IMR-90 (cell line): ENCODE data around the gene FAHD1. TPM values are rescaled to one million over a fixed set of nuclear protein-coding genes. Genes with fewer than 3 reads are reported as not detected.

Source experiments
- ATAC-seq: fragments of 200-7000 bp; cut with Tn5 transposase; 2 replicates; pipeline ENCODE4 v1.9.1; 2020; ENCODE audit warnings: low read depth, mild to moderate bottlenecking, moderate library complexity
- Bru-seq: library from RNA; stranded (reverse); fragments of 400-500 nt; gene quantifications from one replicate; lab custom pipeline; 2021; lab: Mats Ljungman, UMichigan
- BruChase-seq, 2 experiments: library from RNA; stranded (reverse); fragments of 400-500 nt; gene quantifications; one replicate each; lab custom pipeline; 2021; lab: Mats Ljungman, UMichigan
- BruUV-seq: library from RNA; stranded (reverse); fragments of 400-500 nt; replicated peaks from 2 replicates; lab custom pipeline; 2021; lab: Mats Ljungman, UMichigan
- CTCF ChIA-PET: fragments of 300-600 bp; formaldehyde crosslinking; extraction: SDS; loops from one replicate; lab custom pipeline; 2021; ENCODE audit warnings: antibody characterized with exemption; lab: Yijun Ruan, JAX
- POLR2A ChIA-PET: fragments of 300-600 bp; sonication (Branson Sonifier 250); formaldehyde crosslinking; loops from one replicate; lab custom pipeline; 2022; ENCODE audit warnings: antibody characterized with exemption; ENCODE audit not compliant: unreplicated experiment; lab: Charles Lee
- DNase-seq: peaks from one replicate; pipeline ENCODE4 v3.0.0; 2013
- H2AFZ ChIP-seq: replicated peaks from 2 replicates; pipeline ENCODE3; 2013; ENCODE audit warnings: low read length, mild to moderate bottlenecking; ENCODE audit not compliant: poor library complexity
- H2AK5ac ChIP-seq: 2 replicates; pipeline ENCODE4 v1.6.1; 2013; ENCODE audit warnings: low read depth, low read length, inconsistent platforms
- H2AK9ac ChIP-seq: replicated peaks from 2 replicates; pipeline ENCODE3; 2013; ENCODE audit warnings: mild to moderate bottlenecking, low read depth, low read length, moderate library complexity; ENCODE audit not compliant: poor library complexity
- H2BK120ac ChIP-seq: 2 replicates; pipeline ENCODE4 v1.6.1; 2013; ENCODE audit warnings: low read depth, low read length, inconsistent platforms
- H2BK15ac ChIP-seq: 3 replicates; pipeline ENCODE4 v1.6.1; 2013; ENCODE audit warnings: low read depth, low read length, inconsistent platforms
- H2BK20ac ChIP-seq: 2 replicates; pipeline ENCODE4 v1.6.1; 2013; ENCODE audit warnings: low read depth, mild to moderate bottlenecking, inconsistent platforms, low read length, moderate library complexity
- H2BK5ac ChIP-seq: 2 replicates; pipeline ENCODE4 v1.6.1; 2013; ENCODE audit warnings: mild to moderate bottlenecking, low read depth, low read length, inconsistent platforms; ENCODE audit not compliant: poor library complexity, severe bottlenecking
- H3K14ac ChIP-seq: replicated peaks from 2 replicates; pipeline ENCODE4 v1.6.1; 2013; ENCODE audit warnings: low read depth, low read length, inconsistent platforms
- H3K18ac ChIP-seq: 2 replicates; pipeline ENCODE4 v1.6.1; 2013; ENCODE audit warnings: low read depth, low read length, control low read depth
- H3K23ac ChIP-seq: 2 replicates; pipeline ENCODE4 v1.6.1; 2013; ENCODE audit warnings: low read depth, low read length, inconsistent platforms
- H3K27ac ChIP-seq: 2 replicates; pipeline ENCODE4 v1.5.1; 2013; ENCODE audit warnings: mild to moderate bottlenecking, control low read depth, low read length; ENCODE audit not compliant: insufficient read depth
- H3K27me3 ChIP-seq: 2 replicates; pipeline ENCODE4 v1.6.1; 2013; ENCODE audit warnings: low read length; ENCODE audit not compliant: control insufficient read depth, insufficient read depth
- H3K36me3 ChIP-seq: 2 replicates; pipeline ENCODE4 v1.6.1; 2013; ENCODE audit warnings: low read length, mixed read lengths; ENCODE audit not compliant: control insufficient read depth, insufficient read depth
- H3K4ac ChIP-seq: 2 replicates; pipeline ENCODE4 v1.6.1; 2013; ENCODE audit warnings: low read depth, low read length, inconsistent platforms
- H3K4me1 ChIP-seq: 2 replicates; pipeline ENCODE4 v1.6.1; 2013; ENCODE audit warnings: low read length, mixed read lengths; ENCODE audit not compliant: control insufficient read depth, insufficient read depth
- H3K4me2 ChIP-seq: 2 replicates; pipeline ENCODE4 v1.6.1; 2013; ENCODE audit warnings: low read depth, mild to moderate bottlenecking, control low read depth, low read length, moderate library complexity
- H3K4me3 ChIP-seq: 2 replicates; pipeline ENCODE4 v1.5.1; 2013; ENCODE audit warnings: low read depth, mild to moderate bottlenecking, control low read depth, low read length, moderate library complexity; ENCODE audit not compliant: insufficient read depth
- H3K56ac ChIP-seq: 2 replicates; pipeline ENCODE4 v1.6.1; 2013; ENCODE audit warnings: low read length, inconsistent platforms; ENCODE audit not compliant: insufficient read depth; ENCODE audit errors: extremely low read depth
- H3K79me1 ChIP-seq, 2 experiments: 2 replicates each; pipeline ENCODE4 v1.6.1; 2013; ENCODE audit warnings: low read length in 2 of 2, inconsistent platforms in 1 of 2, low read depth in 1 of 2
- H3K9ac ChIP-seq: 2 replicates; pipeline ENCODE4 v1.6.1; 2013; ENCODE audit warnings: low read depth, low read length, control low read depth
- H3K9me1 ChIP-seq: 2 replicates; pipeline ENCODE4 v1.6.1; 2013; ENCODE audit warnings: low read length, inconsistent platforms; ENCODE audit not compliant: insufficient read depth
- H3K9me3 ChIP-seq: 2 replicates; pipeline ENCODE4 v1.6.1; 2013; ENCODE audit warnings: low read length; ENCODE audit not compliant: control insufficient read depth, insufficient read depth
- H4K20me1 ChIP-seq: 2 replicates; pipeline ENCODE4 v1.6.1; 2013; ENCODE audit warnings: low read length, inconsistent platforms; ENCODE audit not compliant: insufficient read depth
- H4K5ac ChIP-seq: 2 replicates; pipeline ENCODE4 v1.6.1; 2013; ENCODE audit warnings: mild to moderate bottlenecking, low read depth, low read length, control low read depth
- H4K8ac ChIP-seq, 2 experiments: 2 replicates each; pipeline ENCODE4 v1.6.1; 2013; ENCODE audit warnings: low read depth in 2 of 2, low read length in 2 of 2, control low read depth in 1 of 2, inconsistent platforms in 1 of 2
- H4K91ac ChIP-seq: 2 replicates; pipeline ENCODE4 v1.6.1; 2013; ENCODE audit warnings: low read depth, low read length, inconsistent platforms; ENCODE audit not compliant: insufficient read depth
- CHD1 ChIP-seq: IDR thresholded peaks from 2 replicates; pipeline ENCODE4 v1.6.1; 2012; ENCODE audit warnings: low read depth, low read length, improper control_type of control experiment
- FOS ChIP-seq: fragments of 150-350 bp; IDR thresholded peaks from 2 replicates; pipeline ENCODE4 v1.6.1; 2016; ENCODE audit warnings: low read depth, low read length
- MAFK ChIP-seq: IDR thresholded peaks from 2 replicates; pipeline ENCODE4 v1.6.1; 2012; ENCODE audit warnings: low read depth, low read length, improper control_type of control experiment
- MAZ ChIP-seq: IDR thresholded peaks from 2 replicates; pipeline ENCODE4 v1.6.1; 2012; ENCODE audit warnings: low read depth, mild to moderate bottlenecking, low read length, improper control_type of control experiment, moderate library complexity, borderline replicate concordance
- MXI1 ChIP-seq: IDR thresholded peaks from 2 replicates; pipeline ENCODE4 v1.6.1; 2012; ENCODE audit warnings: low read depth, mild to moderate bottlenecking, low read length, moderate library complexity, borderline replicate concordance
- NFE2L2 ChIP-seq: fragments of 150-350 bp; IDR thresholded peaks from 2 replicates; pipeline ENCODE4 v1.6.1; 2016; ENCODE audit warnings: low read depth, mild to moderate bottlenecking, low read length
- POLR2A ChIP-seq: IDR thresholded peaks from 2 replicates; pipeline ENCODE4 v1.6.1; 2012; ENCODE audit warnings: mild to moderate bottlenecking, low read depth, low read length
- RAD21 ChIP-seq: IDR thresholded peaks from 2 replicates; pipeline ENCODE4 v1.6.1; 2012; ENCODE audit warnings: low read length, improper control_type of control experiment
- RFX5 ChIP-seq: IDR thresholded peaks from 2 replicates; pipeline ENCODE4 v1.8.0; 2012; ENCODE audit warnings: low read depth, mild to moderate bottlenecking, low read length, moderate library complexity
- SMC3 ChIP-seq: fragments of 150-350 bp; IDR thresholded peaks from 2 replicates; pipeline ENCODE4 v1.6.1; 2016; ENCODE audit warnings: low read depth, mild to moderate bottlenecking, antibody characterized with exemption, low read length, moderate library complexity
- WGBS, 2 experiments: methylation state at CpG; one replicate each; pipeline versions ENCODE4 v1.1.5 to v1.1.7; 2013; ENCODE audit warnings: missing lambda C conversion rate in 2 of 2; ENCODE audit not compliant: insufficient read length in 1 of 2; ENCODE audit errors: extremely low coverage in 2 of 2; 5-methylcytosine and 5-hydroxymethylcytosine counted together
- dilution Hi-C: fragments of 300-500 bp; cut with HindIII; formaldehyde crosslinking; loops from one replicate; pipeline ENCODE4 v1.14.3; 2018; ENCODE audit warnings: low sequenced_read_pairs; ENCODE audit not compliant: unreplicated experiment
- in situ Hi-C: fragments of 300-500 bp; cut with MboI; formaldehyde crosslinking; loops from 3 replicates; pipeline ENCODE4 v1.14.3; 2019; ENCODE audit warnings: low sequenced_read_pairs, inconsistent platforms, mixed read lengths
- intact Hi-C: fragments of 100-400 bp; cut with micrococcal nuclease; formaldehyde crosslinking; loops from 2 replicates; pipeline ENCODE4 v1.10.0; 2022
- long read RNA-seq: library from polyadenylated mRNA; unstranded; transcript quantifications from one replicate; pipeline ENCODE4 v2.0.0, GENCODE V29; 2021; ENCODE audit not compliant: unreplicated experiment
- polyA plus RNA-seq, 3 experiments: library from polyadenylated mRNA; depleted of rRNA; stranded (reverse); fragments of >200 nt; gene quantifications; 2 replicates each; pipeline ENCODE4 v1.2.3, GENCODE V29; 2012; ENCODE audit warnings: low replicate concordance in 1 of 3
- total RNA-seq: library from RNA; depleted of rRNA; stranded (reverse); fragments of >200 nt; gene quantifications from 2 replicates; pipeline ENCODE4 v1.2.3, GENCODE V29; 2012; rRNA removed
- TF ChIP-seq, protein P1 (sequence below): conservative IDR thresholded peaks from 2 replicates; pipeline ENCODE4 v1.5.1; 2012; ENCODE audit warnings: mild to moderate bottlenecking, low read depth, low read length, improper control_type of control experiment
- TF ChIP-seq, protein P2 (sequence below): fragments of 150-350 bp; IDR thresholded peaks from 2 replicates; pipeline ENCODE4 v1.6.1; 2017; ENCODE audit warnings: mild to moderate bottlenecking, antibody characterized with exemption, low read length, low read depth

Gene FAHD1
- total RNA-seq (85.8 and 85.9 TPM in 2 replicates), polyA plus RNA-seq (2012; rRNA removed) (65.3 and 81.8 TPM in 2 replicates), Bru-seq, nascent RNA (percentile 51 among the genes with signal in this experiment), BruChase-seq, experiment 1, labeled RNA remaining after a 6-hour chase (percentile 60 among the genes with signal in this experiment), BruChase-seq, experiment 2, labeled RNA remaining after a 2-hour chase (percentile 55 among the genes with signal in this experiment)
- polyA plus RNA-seq (2012; cell fraction: cytosol; rRNA removed) = 98.5 and 99.7 TPM in 2 replicates
- 9.4 and 27.5 TPM in 2 replicates for polyA plus RNA-seq (2012; cell fraction: nucleus; rRNA removed; ENCODE audit: low replicate concordance)
- long read RNA-seq, transcript FAHD1-203 (1 exons, 1,974 nt) = major isoform, 71 of 75 reads
- long read RNA-seq, partial matches to known transcripts = 1 of 75 reads
- long read RNA-seq, other reads (novel, unspliced or antisense) = 1 of 75 reads

DNA sequence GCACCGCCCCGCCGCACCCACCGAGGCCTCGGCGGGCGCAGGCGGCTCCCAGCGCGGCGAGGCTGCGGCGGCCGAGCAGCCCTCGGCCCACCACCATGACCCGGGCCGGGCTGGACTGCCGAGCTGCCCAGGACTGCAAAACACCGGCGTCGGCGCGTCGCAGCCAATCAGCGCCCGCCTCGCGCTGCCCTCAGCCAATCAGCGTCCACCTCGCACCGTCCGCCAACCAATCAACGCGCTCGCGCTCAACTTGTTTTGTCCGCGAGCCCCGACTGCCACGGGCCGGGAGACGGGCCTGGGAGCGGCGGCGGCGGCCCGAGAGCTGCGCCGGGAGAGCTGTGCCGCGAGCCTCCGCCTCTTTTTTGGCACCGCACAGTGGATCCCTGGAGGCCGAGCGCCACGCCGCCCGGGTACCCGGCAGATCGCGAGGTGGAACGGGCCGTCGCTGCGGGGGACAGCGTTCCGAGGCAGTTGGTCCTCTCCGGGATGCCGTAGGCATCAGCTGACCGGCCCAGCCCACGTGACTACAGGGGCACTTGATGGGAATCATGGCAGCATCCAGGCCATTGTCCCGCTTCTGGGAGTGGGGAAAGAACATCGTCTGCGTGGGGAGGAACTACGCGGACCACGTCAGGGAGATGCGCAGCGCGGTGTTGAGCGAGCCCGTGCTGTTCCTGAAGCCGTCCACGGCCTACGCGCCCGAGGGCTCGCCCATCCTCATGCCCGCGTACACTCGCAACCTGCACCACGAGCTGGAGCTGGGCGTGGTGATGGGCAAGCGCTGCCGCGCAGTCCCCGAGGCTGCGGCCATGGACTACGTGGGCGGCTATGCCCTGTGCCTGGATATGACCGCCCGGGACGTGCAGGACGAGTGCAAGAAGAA is at the start of gene FAHD1, which contains the start of gene HAGH:
TSS of gene FAHD1 (plus strand) at position 516 of the 883 bp plus-strand sequence. CDS start at position 549, 33 bp downstream.
TSS of gene HAGH (minus strand) at position 135 of the 883 bp plus-strand sequence. CDS start at position 97, 38 bp downstream.
- Histone ChIP-seq H2BK120ac (peak within 1 kb of the TSS; percentile 68; the same call in 1 of the 2 replicates), H3K36me3 (peaks cover 6% of the 10 kb centered on the region), H3K4ac (peak within 1 kb of the TSS; percentile 98), H3K4me3 (peak within 1 kb of the TSS; percentile 73), H3K9me3 (no peaks in the 10 kb centered on the region), H3K14ac (peak within 1 kb of the TSS; percentile 80), H3K18ac (no peak within 1 kb of the TSS), H2BK5ac (peak within 1 kb of the TSS; percentile 74), H3K4me2 (peak within 1 kb of the TSS; percentile 97), H4K5ac (peak within 1 kb of the TSS; percentile 89), H3K4me1 (peaks cover 6% of the 10 kb centered on the region; the same call in 1 of the 2 replicates), H3K56ac (peak within 1 kb of the TSS; percentile 48), H2AK9ac (peak within 1 kb of the TSS; percentile 99), H4K91ac (peak within 1 kb of the TSS; percentile 59; the same call in 1 of the 2 replicates), H4K20me1 (peaks cover 18% of the 10 kb centered on the region; the same call in 1 of the 2 replicates), H3K9ac (peak within 1 kb of the TSS; percentile 76), H2AFZ (peak within 1 kb of the TSS; percentile 100), H3K27me3 (no peaks in the 10 kb centered on the region), H2BK20ac (no peak within 1 kb of the TSS), H2BK15ac (no peak within 1 kb of the TSS), H4K8ac (peak within 1 kb of the TSS; percentile 41 to 100), H3K27ac (peak within 1 kb of the TSS; percentile 58), H3K23ac (peak within 1 kb of the TSS; percentile 76), H3K9me1 (peaks cover 6% of the 10 kb centered on the region), H2AK5ac (peak within 1 kb of the TSS; percentile 88), H3K79me1 (peaks cover 18 to 63% of the 10 kb centered on the region in 2 experiments)
- no TSS peak for BruUV-seq
- dilution Hi-C loops (no loop called here), in situ Hi-C loops (no loop called here), intact Hi-C loops (loop anchor here (5.0 kb wide), 1 partner anchor 45 kb away; the partner anchor contains the start of genes NUBP2 and SPSB3)
- ChIA-PET CTCF (interaction anchor here (0.6 to 1.1 kb wide), 2 partner anchors 102 to 117 kb away, joined by 3 to 5 read pairs; no protein-coding TSS in a partner anchor), POLR2A (interaction anchor here (0.5 kb wide), 1 partner anchor 144 kb away, joined by 4 read pairs; no protein-coding TSS in a partner anchor)
- ATAC-seq (peak; percentile 93), DNase-seq (peak; percentile 94)
- WGBS, 2 experiments = 1% methylated on average over 59 of the region's 104 CpGs; no CpG with 5 or more reads in 1 of the 2 experiments
- peak; percentile 63; the same call in 1 of the 2 replicates for TF ChIP-seq MAZ
- no peak for TF ChIP-seq MAFK
- TF ChIP-seq MXI1 = peak; percentile 84; the same call in 1 of the 2 replicates
- TF ChIP-seq NFE2L2 = no peak
- TF ChIP-seq SMC3 = no peak
- TF ChIP-seq, protein P1, sequence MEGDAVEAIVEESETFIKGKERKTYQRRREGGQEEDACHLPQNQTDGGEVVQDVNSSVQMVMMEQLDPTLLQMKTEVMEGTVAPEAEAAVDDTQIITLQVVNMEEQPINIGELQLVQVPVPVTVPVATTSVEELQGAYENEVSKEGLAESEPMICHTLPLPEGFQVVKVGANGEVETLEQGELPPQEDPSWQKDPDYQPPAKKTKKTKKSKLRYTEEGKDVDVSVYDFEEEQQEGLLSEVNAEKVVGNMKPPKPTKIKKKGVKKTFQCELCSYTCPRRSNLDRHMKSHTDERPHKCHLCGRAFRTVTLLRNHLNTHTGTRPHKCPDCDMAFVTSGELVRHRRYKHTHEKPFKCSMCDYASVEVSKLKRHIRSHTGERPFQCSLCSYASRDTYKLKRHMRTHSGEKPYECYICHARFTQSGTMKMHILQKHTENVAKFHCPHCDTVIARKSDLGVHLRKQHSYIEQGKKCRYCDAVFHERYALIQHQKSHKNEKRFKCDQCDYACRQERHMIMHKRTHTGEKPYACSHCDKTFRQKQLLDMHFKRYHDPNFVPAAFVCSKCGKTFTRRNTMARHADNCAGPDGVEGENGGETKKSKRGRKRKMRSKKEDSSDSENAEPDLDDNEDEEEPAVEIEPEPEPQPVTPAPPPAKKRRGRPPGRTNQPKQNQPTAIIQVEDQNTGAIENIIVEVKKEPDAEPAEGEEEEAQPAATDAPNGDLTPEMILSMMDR = no peak
- TF ChIP-seq, protein P2, sequence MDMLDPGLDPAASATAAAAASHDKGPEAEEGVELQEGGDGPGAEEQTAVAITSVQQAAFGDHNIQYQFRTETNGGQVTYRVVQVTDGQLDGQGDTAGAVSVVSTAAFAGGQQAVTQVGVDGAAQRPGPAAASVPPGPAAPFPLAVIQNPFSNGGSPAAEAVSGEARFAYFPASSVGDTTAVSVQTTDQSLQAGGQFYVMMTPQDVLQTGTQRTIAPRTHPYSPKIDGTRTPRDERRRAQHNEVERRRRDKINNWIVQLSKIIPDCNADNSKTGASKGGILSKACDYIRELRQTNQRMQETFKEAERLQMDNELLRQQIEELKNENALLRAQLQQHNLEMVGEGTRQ = peak; percentile 99
- TF ChIP-seq POLR2A = peak; percentile 67; the same call in 1 of the 2 replicates
- peak; percentile 59 for TF ChIP-seq FOS
- TF ChIP-seq CHD1 = no peak
- TF ChIP-seq RFX5 = peak; percentile 35; the same call in 1 of the 2 replicates
- TF ChIP-seq RAD21 = no peak
